K562 (cell line): Measurements from ENCODE around the gene ENTREP3. TPM values are rescaled to one million over a fixed set of nuclear protein-coding genes. Genes with fewer than 3 reads are reported as not detected.

ENCODE experiments used
- ARNT ChIP-seq, 2 experiments: fragments of 450-650 bp; IDR thresholded peaks; 2 replicates each; pipeline ENCODE4 v1.6.1; 2016; ENCODE audit warnings: mild to moderate bottlenecking in 1 of 2
- ELF2 ChIP-seq: fragments of 250-450 bp; sonication (Bioruptor Pico); IDR thresholded peaks from 2 replicates; pipeline ENCODE4 v1.5.0; 2021; ENCODE audit warnings: mild to moderate bottlenecking
- EWSR1 ChIP-seq: fragments of 450-650 bp; IDR thresholded peaks from 2 replicates; pipeline ENCODE4 v1.6.1; 2018; ENCODE audit warnings: borderline replicate concordance, mild to moderate bottlenecking, low read depth, moderate library complexity; ENCODE audit not compliant: partially characterized antibody
- HDGF ChIP-seq: fragments of 450-650 bp; IDR thresholded peaks from 2 replicates; pipeline ENCODE4 v1.6.1; 2016
- HIVEP1 ChIP-seq: fragments of 250-450 bp; sonication (Bioruptor Pico); IDR thresholded peaks from 2 replicates; pipeline ENCODE4 v1.4.0; 2020; ENCODE audit warnings: mild to moderate bottlenecking
- HMBOX1 ChIP-seq: sonication (generic); IDR thresholded peaks from 2 replicates; pipeline ENCODE4 v1.6.1; 2016
- JUND ChIP-seq, 2 experiments: IDR thresholded peaks; 2 replicates in 1 of 2; 3 replicates in 1 of 2; pipeline ENCODE4 v1.6.1; 2011; ENCODE audit warnings: borderline replicate concordance in 2 of 2, low read depth in 2 of 2, low read length in 2 of 2, improper control_type of control experiment in 1 of 2, missing biosample characterization in 1 of 2, missing genetic modification characterization in 1 of 2, missing genetic modification reagents in 1 of 2
- KLF10 ChIP-seq: fragments of 250-450 bp; sonication (Bioruptor Pico); IDR thresholded peaks from 2 replicates; pipeline ENCODE4 v1.6.1; 2021; ENCODE audit warnings: matching md5 sums
- MAFK ChIP-seq: IDR thresholded peaks from 2 replicates; pipeline ENCODE4 v1.6.1; 2011; ENCODE audit warnings: low read length, improper control_type of control experiment
- NBN ChIP-seq: fragments of 450-650 bp; IDR thresholded peaks from 2 replicates; pipeline ENCODE4 v1.6.1; 2016; ENCODE audit warnings: low read depth, mild to moderate bottlenecking
- PKNOX1 ChIP-seq: fragments of 450-650 bp; IDR thresholded peaks from 2 replicates; pipeline ENCODE4 v1.6.1; 2016
- PYGO2 ChIP-seq: fragments of 450-650 bp; IDR thresholded peaks from 2 replicates; pipeline ENCODE4 v1.6.1; 2016; ENCODE audit warnings: mild to moderate bottlenecking, missing genetic modification characterization, moderate library complexity, missing compliant biosample characterization
- RB1 ChIP-seq: fragments of 450-650 bp; IDR thresholded peaks from 2 replicates; pipeline ENCODE4 v1.6.1; 2017; ENCODE audit warnings: low read depth, mild to moderate bottlenecking
- SMARCA5 ChIP-seq: fragments of 450-650 bp; IDR thresholded peaks from 2 replicates; pipeline ENCODE4 v1.6.1; 2016
- SMARCB1 ChIP-seq: IDR thresholded peaks from 2 replicates; pipeline ENCODE4 v1.6.1; 2011; ENCODE audit warnings: improper control_type of control experiment, low read depth; ENCODE audit not compliant: insufficient read length
- SNRNP70 ChIP-seq: fragments of 200-400 bp; formaldehyde crosslinking; optimal IDR thresholded peaks from 2 replicates; pipeline ENCODE3; 2017; ENCODE audit warnings: low read depth, low read length
- ZNF354B ChIP-seq: fragments of 250-450 bp; sonication (Bioruptor Pico); IDR thresholded peaks from 2 replicates; pipeline ENCODE4 v1.4.0; 2020
- polyA plus RNA-seq, 8 experiments: library from polyadenylated mRNA; depleted of rRNA in 4 of 8; stranded (reverse) in 5 of 8; unstranded in 3 of 8; fragments of >200 nt; fragmentation: Nextera tagmentation in 2 of 8; fragmentation: Illumina TruSeq in 1 of 8; extraction: Ambion mirVana in 2 of 8; extraction: Trizol in 1 of 8; gene quantifications; 2 replicates each; pipeline versions ENCODE4 v1.2.1 to v1.2.3, GENCODE V29; 2011 to 2014; ENCODE audit warnings: inconsistent platforms in 1 of 8, missing spikeins in 1 of 8
- total RNA-seq, 7 experiments: library from RNA; depleted of rRNA in 6 of 7; stranded (reverse); fragments of >200 nt in 6 of 7; fragmentation: Illumina TruSeq in 2 of 7; extraction: Trizol in 2 of 7; gene quantifications; 2 replicates each; pipeline versions ENCODE4 v1.2.1 to v1.2.3, GENCODE V29; 2011 to 2021; ENCODE audit warnings: low replicate concordance in 1 of 7
- TF ChIP-seq, protein P1 (sequence below): fragments of 450-650 bp; IDR thresholded peaks from 2 replicates; pipeline ENCODE4 v1.6.1; 2016; ENCODE audit warnings: missing biosample characterization, missing genetic modification characterization
- TF ChIP-seq, protein P2 (sequence below): sonication (generic); formaldehyde crosslinking; IDR thresholded peaks from 2 replicates; pipeline ENCODE4 v1.8.0; 2022; ENCODE audit warnings: mild to moderate bottlenecking, low read depth, missing genetic modification reagents

The ENTREP3 gene
- total and polyA plus RNA-seq, 9 of the 15 experiments (the other 6 are each of a cell fraction or from before 2014, with no cell fraction given) = 1.9 to 41.8 (median 5.9) TPM

DNA sequence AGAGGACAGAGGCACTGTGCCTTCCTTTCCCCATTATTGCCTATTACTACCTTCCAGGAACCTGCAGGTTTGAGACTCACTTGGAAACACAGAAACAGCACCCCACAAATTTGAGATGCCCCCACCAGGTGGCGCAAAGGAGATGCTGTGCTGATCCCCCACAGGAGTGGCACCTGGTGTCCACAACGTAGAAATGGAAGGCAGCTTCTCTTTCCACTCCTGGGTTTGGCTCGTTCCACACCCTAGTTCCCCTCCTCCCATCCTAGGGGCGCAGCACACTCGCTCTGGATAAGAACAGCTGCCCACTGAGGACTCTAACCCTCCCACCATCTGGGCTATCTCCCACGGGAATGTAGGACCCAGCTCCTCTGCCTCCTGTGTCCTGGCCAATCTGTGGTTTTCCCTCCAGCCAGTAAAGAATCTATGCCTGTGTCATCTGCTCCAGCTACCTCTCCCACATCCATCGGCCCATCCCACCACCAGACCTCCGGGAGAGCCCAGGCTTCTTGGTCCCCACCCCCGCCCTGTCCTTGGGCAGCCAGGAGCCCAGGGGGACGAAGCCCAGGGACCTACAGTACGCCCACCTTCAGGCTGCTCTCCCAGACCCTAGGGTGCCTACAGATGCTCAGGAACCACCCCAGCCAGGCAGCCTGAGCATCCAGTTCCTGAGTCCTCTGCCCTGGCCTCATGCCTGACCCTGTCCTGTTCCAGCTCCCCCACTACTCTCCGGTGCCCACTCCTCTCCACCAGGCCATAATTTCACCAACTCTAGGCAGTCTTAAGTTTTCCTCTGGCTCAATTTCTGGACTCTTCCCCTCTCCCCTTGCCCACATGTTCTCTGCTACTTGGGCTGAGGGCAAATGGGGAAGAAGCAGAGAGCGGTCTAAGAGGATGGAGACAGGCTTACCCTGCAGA is 48.1 kb downstream of the ENTREP3 start (continued):
- TF ChIP-seq PKNOX1 (peak; percentile 64), RB1 (peak; percentile 53; the same call in 1 of the 2 replicates), HDGF (no peak; the same call in 1 of the 2 replicates), KLF10 (CRISPR knock-in tag) (no peak), MAFK (peak; percentile 19; the same call in 1 of the 2 replicates), JUND (IDR thresholded peaks at IDR 0.05; ENCODE audit: borderline replicate concordance, low read depth, low read length) (peak; percentile 39; the same call in 1 of the 2 replicates), JUND (tag; IDR thresholded peaks at IDR 0.05; ENCODE audit: borderline replicate concordance, low read depth, low read length) (0 out of 3 replicates have a peak, but pooled peaks have one; percentile 37), ARNT (IDR thresholded peaks at IDR 0.05) (0 out of 4 replicates have a peak, but pooled peaks have one; percentile 41 to 59), HMBOX1 (peak; percentile 36; the same call in 1 of the 2 replicates), HIVEP1 (no peak), ZNF354B (CRISPR knock-in tag) (no peak), EWSR1 (no peak), NBN (0 out of 2 replicates have a peak, but pooled peaks have one; percentile 43), SMARCA5 (no peak), PYGO2 (tag) (no peak), SNRNP70 (no peak), SMARCB1 (no peak), ELF2 (CRISPR knock-in tag) (no peak)
- TF ChIP-seq, protein P1, sequence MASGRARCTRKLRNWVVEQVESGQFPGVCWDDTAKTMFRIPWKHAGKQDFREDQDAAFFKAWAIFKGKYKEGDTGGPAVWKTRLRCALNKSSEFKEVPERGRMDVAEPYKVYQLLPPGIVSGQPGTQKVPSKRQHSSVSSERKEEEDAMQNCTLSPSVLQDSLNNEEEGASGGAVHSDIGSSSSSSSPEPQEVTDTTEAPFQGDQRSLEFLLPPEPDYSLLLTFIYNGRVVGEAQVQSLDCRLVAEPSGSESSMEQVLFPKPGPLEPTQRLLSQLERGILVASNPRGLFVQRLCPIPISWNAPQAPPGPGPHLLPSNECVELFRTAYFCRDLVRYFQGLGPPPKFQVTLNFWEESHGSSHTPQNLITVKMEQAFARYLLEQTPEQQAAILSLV (tag) = no peak
- TF ChIP-seq, protein P2, sequence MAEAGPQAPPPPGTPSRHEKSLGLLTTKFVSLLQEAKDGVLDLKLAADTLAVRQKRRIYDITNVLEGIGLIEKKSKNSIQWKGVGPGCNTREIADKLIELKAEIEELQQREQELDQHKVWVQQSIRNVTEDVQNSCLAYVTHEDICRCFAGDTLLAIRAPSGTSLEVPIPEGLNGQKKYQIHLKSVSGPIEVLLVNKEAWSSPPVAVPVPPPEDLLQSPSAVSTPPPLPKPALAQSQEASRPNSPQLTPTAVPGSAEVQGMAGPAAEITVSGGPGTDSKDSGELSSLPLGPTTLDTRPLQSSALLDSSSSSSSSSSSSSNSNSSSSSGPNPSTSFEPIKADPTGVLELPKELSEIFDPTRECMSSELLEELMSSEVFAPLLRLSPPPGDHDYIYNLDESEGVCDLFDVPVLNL (CRISPR knock-in tag) = no peak
